G401 (cell line): Measurements from ENCODE around the gene PROX2. TPM values are rescaled to one million over a fixed set of nuclear protein-coding genes. Genes with fewer than 3 reads are reported as not detected.
A peak's percentile ranks its signal among the peaks of the same experiment; 100 is the strongest.

Experiments used
- DNase-seq: peaks from one replicate; pipeline ENCODE4 v3.0.0-alpha.2; 2015; ENCODE audit warnings: low spot score
- in situ Hi-C: cut with HindIII; loops from 2 replicates; pipeline ENCODE4 v1.10.0; 2016; ENCODE audit warnings: low sequenced_read_pairs, mixed read lengths
- total RNA-seq: library from RNA; depleted of rRNA; stranded (reverse); fragments of >200 nt; shearing (Covaris generic); gene quantifications from 2 replicates; pipeline ENCODE4 v1.2.3, GENCODE V29; 2014

Gene PROX2
- total RNA-seq, 1 experiment from 2014 or later: not detected

DNA sequence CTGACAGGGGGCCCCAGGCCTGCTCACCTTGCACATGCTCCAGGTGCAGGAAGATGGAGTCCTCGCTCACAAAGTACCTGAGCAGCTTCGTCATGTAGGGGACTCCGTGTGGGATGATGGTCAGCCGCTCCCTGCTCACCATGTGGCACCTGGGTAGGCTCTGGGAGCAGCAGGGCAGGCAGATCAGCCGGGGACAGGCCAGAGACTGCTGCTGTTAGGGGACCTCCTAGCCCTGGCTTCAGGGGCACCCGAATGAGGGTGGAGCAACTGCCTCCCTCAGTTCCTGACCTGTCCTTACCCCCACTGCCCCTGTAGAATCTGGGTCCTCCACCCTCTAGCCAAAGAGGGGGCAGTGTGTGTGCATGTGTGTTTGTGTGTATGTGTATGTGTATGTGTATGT is 35.3 kb upstream of the PROX2 start:
- in situ Hi-C loops: no loop called here
- no peak for DNase-seq

DNA sequence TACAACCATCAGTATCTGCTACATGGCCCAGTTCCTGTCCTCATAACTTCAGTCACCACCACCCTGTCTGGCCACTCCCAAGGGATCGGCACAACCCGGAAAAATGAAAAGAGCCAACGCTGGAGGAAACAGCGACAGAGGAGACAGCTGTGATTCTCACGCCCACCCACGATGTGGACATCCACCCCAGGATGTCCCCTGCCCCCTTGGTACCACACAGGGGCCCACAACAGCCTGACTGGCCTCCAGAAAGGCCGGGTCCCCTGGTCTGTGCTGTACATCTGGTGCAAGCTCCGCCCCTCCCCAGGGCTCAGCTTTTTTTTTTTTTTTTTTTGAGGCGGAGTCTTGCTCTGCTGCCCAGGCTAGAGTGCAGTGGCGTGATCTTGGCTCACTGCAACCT is 34.6 kb upstream of the PROX2 start:
- in situ Hi-C loops: no loop called here
- no peak for DNase-seq

DNA sequence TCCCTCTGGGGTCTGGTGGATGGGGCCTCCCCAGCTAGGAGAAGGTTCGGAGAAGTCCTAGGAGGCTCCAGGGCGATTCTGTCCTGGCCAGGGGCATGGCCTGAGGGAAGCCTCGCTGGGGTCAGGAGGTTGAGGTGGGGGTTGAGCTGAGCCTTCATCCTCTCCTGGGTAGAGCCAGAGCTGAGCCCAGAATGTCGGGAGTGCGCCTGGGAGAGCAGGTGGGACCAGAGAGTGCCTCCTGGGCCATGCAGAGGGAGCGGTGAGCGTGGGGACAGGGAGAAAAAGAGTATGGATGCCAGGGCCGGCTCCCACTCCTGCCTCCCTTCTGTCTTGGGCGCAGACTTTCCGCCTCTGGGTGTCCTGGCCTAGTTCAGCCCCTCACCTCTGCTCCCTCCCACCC is 34.0 kb upstream of the PROX2 start:
- DNase-seq: no peak
- in situ Hi-C loops: loop anchor here (5.0 kb wide), 1 partner anchor 53 kb away; no protein-coding TSS in a partner anchor

DNA sequence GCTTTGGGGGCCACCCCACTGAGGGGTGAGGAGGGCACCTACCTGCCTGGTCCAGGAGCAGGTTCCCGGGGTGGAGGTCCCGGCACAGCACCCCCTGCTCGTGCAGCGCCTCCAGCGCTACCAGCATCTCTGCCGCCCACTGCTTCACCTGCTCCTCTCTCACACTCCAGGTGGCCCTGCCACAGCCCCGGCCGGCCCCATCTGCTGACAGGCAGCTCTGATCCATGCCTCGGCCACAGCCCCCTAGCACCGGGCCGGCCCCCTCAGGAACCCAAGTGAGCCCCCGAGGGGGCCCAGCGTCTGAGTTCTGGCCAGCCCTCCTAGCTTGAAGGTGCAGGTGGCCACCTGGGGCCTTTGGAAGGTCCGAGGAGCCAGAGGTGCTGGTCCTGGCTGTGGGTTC is 33.6 kb upstream of the PROX2 start:
- in situ Hi-C loops: loop anchor here (5.0 kb wide), 1 partner anchor 52 kb away; no protein-coding TSS in a partner anchor
- DNase-seq: no peak

DNA sequence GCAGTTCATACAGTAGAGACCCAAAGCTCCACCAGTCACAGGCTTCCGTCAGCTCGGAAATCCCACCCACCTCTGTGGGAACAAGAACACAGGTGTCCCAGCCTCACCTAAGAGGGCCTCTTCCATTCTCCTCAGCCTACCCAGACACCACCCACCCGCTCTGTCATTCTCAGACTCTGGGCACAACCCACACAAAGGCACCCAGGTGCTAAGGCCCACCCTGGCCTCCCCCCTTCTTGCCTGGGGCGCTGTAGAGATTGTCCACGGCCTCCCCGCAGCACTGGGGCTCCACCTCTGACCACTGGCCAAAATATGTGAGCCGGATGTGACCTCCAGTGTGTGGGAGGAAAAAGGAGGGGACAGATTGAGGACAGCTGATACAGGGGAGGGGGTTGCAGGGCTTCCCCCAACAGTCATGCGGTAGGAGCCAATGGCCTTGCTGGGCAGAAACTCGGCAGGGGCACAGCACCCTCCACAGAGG is 33.0 kb upstream of the PROX2 start:
- in situ Hi-C loops: loop anchor here (5.0 kb wide), 1 partner anchor 52 kb away; no protein-coding TSS in a partner anchor
- DNase-seq: no peak

DNA sequence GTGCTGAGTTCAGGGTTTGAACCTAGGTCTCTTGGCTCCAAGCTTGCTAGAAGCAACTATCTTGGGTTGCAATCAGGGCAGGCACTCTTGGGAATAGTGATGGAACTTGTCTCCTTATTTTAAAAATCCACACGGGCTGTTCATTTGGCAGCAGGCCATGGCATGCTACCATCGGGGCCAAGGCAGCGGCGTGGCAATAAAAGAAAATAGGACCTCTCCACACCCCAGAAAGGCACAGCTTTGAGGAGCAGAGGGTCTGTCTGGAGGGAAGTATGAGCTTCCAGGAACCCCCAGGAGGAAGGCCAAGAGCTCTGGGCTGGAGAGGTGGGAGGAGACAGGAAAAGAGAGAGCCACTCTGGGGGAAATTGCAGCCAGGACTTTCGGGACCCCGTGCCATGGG is 31.8 kb upstream of the PROX2 start:
- in situ Hi-C loops: loop anchor here (5.0 kb wide), 1 partner anchor 50 kb away; no protein-coding TSS in a partner anchor
- peak; percentile 42 for DNase-seq

DNA sequence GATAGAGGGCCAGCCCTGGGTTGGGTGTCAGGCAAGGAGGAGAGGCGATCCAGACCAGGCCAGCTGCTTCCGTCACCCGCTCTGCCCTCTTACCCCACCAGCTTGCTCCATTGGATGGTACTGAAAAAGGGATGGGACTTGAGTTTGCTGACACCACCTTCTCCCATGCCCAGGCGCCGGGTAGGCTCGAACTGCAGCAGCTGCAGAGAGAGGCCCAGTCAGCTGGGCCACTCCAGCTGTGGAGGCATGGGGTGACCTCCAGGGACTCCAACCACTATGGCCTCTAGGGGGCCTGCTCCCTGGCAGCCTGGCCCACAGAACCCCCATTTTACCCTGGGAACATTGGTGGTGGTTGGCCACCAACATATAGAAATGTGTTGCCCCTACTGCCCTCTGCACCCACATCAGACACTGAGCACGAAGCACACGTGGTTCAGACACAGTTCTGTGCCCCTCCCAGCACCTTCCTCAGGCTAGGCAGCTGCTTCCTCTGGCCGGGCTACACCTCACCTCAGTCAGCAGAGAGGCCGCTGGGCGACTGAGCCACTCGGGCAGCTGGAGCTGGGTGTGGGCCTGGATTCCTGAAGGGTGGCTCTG is 31.1 kb upstream of the PROX2 start:
- in situ Hi-C loops: loop anchor here (5.0 kb wide), 1 partner anchor 50 kb away; no protein-coding TSS in a partner anchor
- DNase-seq: no peak

DNA sequence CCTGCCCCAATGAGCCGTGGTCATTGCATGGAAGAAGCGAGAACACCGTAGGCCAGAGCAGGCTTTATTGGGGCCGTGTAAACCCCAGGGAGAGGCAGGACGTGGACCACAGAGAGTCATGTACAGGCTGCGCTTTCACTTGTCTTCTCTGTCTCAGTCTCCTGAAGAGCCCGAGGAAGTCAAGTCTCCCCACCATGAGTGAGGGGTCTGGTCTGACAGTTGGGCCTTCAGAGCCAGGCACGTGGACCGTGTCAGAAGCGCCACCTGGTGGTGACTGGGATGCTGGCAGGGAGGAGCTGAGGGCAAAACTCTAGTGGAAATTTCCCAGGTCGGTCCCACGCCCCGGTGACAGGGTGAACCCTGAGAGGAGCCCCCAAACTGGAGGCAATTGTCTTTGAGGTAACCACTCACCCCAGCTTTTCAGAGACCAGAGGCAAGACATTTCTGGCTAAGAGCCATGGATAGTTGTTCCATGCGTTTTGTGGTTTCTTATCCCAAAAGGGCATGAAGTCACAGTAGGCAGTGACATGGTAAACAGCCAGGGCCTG is 29.7 kb upstream of the PROX2 start:
- peak; percentile 62 for DNase-seq
- in situ Hi-C loops: loop anchor here (5.0 kb wide), 1 partner anchor 48 kb away; no protein-coding TSS in a partner anchor

DNA sequence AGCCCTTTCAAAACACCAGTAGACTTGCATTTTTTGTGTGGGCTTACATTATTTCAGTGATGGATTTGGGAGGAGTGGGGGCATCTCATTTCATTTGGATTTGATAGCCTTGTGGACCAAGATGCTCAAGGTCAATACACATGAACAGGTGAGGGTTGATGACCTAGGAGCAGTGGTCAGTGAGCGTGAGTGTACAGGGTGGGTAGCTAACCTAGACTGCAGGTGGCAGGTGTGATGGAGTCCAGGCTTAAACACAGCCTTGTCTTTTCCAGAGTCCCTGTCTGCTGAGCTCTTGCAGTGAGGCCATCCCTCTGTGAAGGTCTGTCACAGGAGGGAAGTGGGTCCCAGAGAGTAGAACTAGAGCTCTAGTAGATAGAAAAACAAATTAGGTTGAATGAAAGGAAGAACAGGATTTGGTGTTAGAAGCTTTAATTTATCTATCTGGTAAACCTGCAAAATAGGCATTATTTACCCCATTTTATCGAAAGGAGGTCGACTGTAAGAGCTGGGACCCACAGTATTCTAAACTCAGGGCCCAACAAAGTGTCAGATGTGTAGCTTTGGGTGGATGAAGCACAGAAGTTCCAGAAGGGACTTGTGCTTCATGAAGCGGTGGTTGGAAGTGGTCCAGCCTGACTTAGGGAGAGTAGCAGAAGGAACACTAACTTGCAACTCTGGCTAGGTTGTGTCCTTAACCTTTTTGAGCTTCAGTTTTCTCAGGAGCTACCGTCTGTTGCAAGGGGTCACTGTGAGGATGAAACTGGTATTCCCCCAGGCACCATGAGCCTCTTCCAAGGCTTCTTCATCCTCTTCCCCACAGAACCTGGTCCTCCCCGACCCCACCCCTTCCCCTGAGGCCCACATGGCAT is 28.9 kb upstream of the PROX2 start:
- in situ Hi-C loops: loop anchor here (5.0 kb wide), 1 partner anchor 48 kb away; no protein-coding TSS in a partner anchor
- DNase-seq: peak; percentile 19

DNA sequence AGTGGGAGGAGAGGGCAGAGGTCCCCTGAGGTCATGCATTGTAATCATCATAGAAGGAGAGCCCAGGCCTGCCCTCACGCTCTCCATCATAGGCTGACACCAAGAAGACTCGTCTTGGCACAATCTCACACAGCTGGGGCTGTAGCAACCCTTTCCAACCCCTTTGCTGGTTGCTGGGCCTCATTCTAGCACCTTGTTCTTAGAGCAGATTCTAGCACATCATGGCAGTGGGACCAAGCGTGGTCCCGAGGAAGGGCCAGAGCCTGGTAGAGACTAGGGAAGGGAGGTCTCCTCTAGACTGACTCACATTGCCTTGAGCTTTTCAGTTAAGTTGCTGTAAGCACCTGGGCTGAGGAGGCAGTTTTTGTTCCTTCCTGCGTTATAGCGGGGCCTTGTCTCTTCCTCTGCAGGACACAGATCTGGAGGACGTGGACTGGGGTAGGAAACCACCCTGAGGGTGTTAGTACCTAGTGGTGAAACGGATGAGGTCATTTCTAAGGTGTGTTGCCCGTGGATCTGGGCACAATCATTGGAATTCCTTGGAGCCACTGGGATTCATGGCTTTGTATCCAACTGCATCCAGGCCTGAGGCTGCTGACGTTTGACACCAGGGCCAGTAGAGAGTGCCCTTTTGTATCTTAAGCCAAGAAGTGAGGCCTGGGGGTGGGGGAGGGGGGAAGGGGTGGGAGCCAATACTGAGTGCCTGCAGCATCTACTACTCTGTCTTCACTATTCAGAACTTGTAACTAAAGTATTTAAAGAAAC is 27.2 kb upstream of the PROX2 start:
- no peak for DNase-seq
- in situ Hi-C loops: no loop called here

DNA sequence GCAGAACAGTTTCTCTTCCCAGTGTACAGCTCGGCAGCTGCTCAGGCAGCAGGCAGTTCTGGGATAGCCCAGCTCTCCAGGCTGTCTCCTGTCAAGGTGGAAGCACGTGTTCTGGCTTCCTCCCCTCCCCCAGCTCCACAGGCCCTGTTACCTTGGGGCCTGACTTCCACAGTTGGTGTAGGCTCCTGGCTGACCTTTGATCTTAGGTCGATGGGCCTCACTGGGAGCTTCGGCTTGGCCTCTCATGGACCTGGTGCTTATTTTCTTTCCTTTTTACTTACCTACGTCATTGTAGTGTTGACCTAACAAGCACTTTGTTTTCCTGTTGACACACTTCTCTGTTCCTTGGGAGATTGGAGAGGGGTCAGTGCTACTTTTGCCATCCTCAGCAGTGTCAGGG is 22.7 kb upstream of the PROX2 start:
- no peak for DNase-seq
- in situ Hi-C loops: no loop called here

DNA sequence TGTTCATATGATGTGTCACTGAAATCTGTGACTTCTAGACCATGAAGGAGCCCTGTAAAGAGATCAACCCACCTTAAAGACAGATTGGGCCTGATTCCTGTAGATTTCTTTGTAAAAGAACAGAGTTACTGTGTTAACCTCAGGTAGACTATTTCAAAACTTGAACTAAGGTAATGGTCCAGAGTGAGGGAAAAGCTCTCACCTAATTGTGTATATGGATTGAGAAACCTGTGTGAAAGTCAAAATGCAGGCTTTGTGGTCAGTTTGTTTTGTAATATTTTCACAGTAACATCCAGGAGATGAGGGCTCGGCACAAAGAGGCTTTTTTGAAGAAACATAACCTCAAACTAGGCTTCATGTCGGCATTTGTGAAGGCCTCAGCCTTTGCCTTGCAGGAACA is 22.1 kb upstream of the PROX2 start:
- DNase-seq: no peak
- in situ Hi-C loops: no loop called here

DNA sequence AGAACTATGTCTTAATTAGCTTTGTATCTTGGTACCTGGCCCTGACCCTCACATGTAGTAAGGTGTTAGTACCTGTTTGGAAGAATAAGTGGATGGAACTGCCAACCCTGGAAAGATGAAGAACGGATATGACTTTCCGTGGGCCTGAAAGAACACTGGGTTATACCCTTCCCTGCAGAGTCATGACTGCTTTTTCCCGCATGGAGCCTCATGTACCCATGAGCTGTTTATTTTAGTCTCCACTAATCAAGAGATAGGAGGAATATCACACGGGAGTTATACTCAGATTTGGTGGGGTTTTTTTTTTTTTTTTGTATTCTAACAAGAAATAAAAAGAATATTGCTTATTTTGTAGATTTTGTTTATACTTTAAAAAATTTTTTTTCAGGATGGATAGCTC is 21.7 kb upstream of the PROX2 start:
- in situ Hi-C loops: no loop called here

DNA sequence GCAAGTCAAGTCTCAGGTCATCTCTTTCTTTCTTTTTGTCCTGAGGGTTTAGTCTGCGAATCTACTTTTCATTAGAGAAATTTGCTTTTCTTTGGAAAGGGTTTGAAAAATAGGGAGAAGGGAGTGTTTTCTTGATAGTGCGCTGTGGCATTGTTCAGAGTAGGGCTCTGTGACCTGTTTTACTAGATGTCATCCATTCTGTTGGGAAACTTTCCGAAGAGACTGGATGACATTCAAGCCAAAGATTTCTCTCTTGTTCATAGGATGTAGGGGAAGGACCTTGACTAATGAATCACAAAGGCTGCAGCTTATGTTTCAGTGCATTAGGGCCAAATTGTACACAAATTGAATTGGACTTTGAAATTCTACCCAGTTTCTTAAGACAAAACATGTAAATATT is 20.5 kb upstream of the PROX2 start:
- DNase-seq: no peak
- in situ Hi-C loops: no loop called here

More for the DNA sequence above, 21.7 kb upstream of the PROX2 start:
- DNase-seq: no peak

DNA sequence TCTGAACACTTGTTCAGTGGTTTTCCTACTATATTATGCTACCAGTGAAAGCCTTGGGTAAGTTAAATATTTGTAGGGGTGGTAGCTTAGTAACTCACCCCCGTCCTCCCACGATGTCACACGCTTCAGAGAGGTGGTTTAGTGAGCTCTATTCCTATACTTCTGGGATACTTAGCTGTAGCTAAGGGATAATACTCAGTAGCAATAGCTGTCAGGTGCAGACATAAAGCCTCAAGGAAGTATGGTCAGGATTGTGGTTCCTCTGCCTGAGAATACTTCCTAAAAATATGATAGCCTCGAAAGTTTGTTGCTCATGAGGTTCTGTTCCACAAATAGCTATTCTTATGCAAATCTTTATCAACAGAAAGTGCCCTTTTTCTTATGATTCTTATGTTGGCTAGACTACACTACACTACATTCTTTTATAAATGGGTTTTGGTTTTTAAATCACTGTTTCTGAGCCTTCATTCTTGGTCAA is 17.7 kb upstream of the PROX2 start:
- DNase-seq: no peak
- in situ Hi-C loops: no loop called here

DNA sequence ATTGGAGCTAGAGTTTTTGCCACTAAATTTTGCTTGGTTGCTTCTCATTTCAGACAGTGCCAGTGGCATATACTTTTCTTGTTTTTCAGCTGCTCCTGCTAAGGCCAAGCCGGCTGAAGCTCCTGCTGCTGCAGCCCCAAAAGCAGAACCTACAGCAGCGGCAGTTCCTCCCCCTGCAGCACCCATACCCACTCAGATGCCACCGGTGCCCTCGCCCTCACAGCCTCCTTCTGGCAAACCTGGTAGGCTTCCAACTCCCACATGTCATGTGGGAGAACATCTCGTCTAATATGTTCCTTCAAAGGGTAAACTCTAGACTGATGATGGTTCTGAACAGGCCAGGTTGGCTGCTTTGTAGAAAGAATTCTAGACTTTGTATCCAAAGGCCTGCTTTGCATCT is 16.8 kb upstream of the PROX2 start:
- in situ Hi-C loops: no loop called here
- DNase-seq: no peak

DNA sequence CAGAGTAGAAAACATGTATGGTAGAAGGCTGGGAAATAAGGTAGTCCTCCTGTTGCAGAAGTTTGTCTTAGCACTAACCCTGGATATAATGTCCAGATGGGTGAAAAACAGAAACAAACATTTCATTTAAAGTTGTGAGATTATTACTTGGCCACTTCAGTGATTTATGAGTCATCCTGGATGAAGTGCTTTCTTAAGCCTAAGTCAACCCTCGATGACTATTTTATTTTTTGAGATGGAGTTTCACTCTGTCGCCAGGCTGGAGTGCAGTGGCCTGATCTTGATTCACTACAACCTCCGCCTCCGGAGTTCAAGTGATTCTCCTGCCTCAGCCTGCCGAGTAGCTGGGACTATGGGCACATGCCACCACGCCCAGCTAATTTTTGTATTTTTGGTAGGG is 15.9 kb upstream of the PROX2 start:
- DNase-seq: no peak
- in situ Hi-C loops: no loop called here

DNA sequence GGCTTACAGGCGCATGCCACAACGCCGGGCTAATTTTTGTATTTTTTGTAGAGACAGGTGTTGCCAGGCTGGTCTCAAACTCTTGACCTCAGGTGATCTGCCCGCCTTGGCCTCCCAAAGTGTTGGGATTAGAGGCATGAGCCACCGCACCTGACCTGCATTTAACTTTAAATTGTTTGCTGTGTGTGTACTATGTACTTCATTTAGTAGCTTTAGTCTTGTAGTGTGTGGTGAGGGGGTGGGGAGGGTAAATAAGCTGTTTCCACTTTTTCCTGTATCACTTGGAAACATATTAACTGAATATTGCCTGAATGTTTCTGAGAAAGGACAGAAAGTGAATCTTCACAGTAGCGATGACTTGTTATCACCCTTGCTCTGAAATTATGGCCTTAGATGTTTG is 14.3 kb upstream of the PROX2 start:
- in situ Hi-C loops: no loop called here
- no peak for DNase-seq
